ENCODE data around the gene ERVW-1.

DNA sequence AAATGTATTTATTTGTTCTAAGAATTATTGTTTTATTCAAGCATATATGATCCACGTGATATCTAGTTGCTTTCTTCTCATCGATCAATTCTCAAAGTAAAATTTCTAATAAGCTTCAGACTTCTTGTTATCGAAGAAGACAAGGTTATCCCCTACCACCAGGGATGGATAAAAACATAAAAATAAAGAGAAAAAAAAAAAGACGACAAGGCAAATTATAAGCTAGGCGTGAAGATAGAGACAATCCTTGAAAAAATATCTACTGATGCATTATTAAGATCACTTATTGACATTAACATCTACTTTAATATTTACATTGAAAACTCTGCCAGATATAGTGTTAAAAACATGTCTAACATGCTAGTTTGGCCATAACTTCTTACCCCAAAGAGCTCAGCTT lies 31.2 kb upstream of the ERVW-1 start:
- TF ChIP-seq CTCF (IDR thresholded peaks at IDR 0.05; ENCODE audit: borderline replicate concordance, extremely low read depth, low read length, poor library complexity, severe bottlenecking), result no peak
- TF ChIP-seq EZH2 (IDR thresholded peaks at IDR 0.05; ENCODE audit: borderline replicate concordance, low read depth, low read length, severe bottlenecking), result no peak

Data from DND-41 (cell line).